NCI-H2081 (cell line): ENCODE results near the gene GNPDA1.

ENCODE experiments used
- DNase-seq, 2 experiments: peaks; one replicate each; lab custom pipeline; 2025; lab: John Stamatoyannopoulos, UW

Gene GNPDA1

DNA sequence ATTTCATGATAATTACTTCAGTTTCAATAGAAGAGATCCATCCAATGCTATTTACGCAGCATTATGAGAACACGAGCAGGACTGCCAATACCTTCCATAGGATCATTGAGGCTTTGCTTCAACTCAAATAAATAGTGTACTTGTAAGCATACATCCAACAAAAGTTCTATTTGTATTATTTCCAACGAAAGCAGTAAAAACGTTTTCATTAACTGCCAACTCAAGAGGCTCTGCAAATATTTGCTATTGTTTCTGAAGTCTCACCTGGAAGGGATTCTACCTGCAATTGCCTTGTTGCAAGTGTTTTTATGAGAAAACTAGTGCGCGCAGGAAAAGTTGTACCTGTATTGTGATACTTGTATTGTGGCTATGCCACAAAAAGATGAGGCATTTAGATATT, 11.0 kb upstream of the GNPDA1 start:
- DNase-seq, result peak in 1 of 2 experiments; percentile 20

GRCh38 chr5:142020122-142020659, 7.4 kb upstream of the GNPDA1 start:
- no peak for DNase-seq

- no peak for DNase-seq
These were observed 5.1 kb upstream of the GNPDA1 start for GRCh38 chr5:142017832-142018427.

GRCh38 chr5:142016556-142016955, 3.7 kb upstream of the GNPDA1 start:
- no peak for DNase-seq

DNA sequence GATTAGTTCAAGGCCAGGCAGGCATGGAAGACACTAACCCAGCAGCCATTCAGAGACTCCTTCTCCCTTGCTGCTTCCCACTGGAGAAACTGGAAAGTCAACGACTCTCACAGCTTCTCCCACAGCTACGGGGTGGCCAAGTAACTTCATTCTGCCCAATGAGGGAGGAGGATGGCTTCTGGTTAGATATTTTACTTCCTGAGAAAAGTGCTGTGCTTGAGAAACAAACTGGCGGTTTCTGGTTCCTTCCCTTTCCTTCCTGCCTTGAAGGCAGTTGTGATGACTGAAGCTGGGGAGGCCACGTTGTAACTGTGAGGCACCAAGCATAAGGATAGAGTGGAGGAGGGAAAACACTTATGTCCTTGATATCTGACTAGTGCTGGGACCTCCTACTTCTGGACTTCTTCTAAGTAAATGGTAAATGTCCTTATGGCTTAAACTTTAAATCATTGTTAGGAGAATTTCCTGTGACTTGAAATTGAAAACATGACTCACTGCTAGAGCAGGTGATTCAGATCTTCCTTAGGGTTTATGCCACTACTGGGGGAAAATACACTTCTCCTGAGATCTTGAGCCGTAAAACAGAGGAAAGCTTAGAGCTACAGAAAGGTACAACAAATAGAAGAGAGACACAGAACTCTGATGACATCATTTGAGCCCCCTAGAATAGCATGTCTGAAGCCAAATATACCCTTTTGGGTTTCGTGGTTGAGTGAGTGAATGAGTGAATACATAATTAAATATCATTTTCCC, 3.1 kb upstream of the GNPDA1 start:
- no peak for DNase-seq

DNA sequence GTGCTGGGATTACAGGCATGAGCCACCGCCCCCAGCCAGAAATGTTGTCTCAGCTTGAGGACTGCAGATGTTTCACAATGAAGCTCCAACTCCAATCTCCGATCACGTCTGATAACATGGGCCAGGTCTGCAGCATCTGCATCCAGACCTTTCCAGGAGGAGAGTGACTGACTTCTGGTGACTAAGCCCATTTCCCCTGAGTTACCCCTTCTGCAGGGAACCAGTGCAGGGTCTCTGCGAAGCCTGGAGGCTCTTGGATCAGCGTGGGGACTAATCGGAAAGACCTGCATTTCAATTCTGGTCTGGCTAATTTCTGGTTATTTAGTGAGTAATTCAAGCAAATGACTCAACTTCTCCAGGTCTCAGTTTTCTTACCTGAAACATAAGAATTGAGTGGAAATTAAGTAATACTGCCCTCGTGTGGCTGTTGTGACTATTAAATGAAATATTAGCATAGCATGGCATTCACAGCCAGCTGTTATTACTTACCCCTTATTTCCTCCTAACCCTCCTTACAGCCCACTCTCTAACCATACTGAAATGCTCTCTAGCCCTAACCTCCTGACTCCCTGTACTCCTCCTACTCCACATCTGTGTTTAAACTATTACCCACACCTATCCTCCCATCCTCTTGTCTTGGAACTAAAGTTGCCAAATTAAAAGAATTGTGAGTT, 2.2 kb upstream of the GNPDA1 start:
- DNase-seq, result peak in 1 of 2 experiments; percentile 50

DNA sequence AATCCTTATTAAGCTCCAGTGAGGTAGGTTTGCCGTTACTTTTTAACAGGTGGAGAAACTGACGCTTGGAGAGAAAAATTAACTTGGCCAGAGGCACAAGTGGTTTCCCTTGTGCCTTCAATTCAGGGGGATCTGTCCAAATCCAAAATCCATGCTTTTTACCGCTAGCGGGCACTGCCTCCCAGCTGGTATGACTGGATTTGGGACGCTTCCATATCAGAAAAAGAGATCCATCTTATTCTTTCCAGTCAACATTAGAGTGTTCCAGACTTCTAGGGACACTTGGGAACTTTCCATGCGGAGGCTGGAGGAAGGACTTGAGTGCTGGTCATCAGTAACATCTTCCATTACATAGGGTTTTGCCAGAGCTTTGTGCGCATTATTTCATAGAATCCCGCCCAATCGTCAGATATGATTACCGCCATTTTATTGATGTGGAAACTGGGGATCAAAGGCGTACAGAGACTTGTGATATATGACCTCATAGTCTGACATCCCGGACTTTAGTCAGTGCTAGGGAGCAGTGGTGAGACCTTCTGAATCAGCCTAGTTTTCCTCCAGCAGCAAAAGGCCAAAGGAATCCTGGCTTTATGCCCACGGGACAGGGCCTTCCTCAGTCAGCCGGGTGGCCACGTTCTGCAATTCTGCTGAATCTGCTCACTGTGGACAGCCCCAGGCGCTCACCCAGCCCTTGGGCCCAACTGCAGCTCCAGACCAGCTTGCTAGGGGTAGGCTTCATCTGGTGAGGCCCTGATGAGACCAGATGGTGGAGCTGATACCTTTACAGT, 1.1 kb upstream of the GNPDA1 start:
- no peak for DNase-seq

DNA sequence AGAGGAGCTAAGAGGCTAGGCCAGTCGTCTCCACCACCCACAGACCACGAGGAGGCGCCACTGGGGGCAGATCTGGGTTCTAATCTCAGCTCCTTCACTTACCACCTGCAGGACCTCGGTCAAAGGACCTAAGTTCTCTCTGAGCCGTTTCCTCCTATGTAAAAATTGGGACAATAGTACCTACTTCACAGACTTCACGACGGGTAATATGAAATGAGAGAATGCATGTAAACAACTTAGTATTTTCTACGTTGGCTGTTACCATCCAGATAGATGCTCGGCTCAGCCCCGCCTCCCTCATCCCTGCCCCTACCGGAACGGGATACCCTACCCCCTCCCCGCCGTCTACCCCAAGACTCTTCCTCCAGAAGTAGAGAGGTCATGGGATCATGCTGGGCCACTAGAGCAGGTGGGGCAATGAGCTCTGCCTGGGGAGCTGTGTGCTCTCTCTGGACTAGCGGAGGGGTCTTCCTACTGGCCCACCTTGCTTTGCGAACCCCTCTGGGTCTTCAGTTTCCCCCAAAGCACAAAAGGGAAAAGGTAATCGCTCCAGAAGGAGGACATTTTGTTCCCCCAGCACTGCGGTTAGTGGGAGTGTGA, 541 bp downstream of the GNPDA1 start:
- DNase-seq, result no peak

- DNase-seq, result no peak
These were observed 1.1 kb downstream of the GNPDA1 start for GRCh38 chr5:142011572-142012185.

GRCh38 chr5:142009886-142010285, 2.9 kb downstream of the GNPDA1 start:
- no peak for DNase-seq

GRCh38 chr5:142008813-142009212, 4.0 kb downstream of the GNPDA1 start:
- no peak for DNase-seq

DNA sequence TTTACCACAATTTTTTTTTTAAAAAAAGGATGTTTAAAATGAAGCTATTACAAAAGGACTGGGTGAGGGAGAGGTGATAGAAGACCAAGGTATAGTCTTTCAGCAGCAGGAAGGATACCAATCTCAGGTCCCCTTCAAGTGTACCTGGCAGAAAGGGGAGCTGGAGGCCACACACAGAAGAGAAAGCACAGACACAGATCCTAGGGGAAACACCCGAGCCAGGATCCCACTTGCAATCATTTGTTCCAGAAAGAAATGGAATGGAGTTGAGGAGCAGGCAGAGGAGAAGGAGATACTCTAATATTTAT, 5.6 kb downstream of the GNPDA1 start:
- no peak for DNase-seq

DNA sequence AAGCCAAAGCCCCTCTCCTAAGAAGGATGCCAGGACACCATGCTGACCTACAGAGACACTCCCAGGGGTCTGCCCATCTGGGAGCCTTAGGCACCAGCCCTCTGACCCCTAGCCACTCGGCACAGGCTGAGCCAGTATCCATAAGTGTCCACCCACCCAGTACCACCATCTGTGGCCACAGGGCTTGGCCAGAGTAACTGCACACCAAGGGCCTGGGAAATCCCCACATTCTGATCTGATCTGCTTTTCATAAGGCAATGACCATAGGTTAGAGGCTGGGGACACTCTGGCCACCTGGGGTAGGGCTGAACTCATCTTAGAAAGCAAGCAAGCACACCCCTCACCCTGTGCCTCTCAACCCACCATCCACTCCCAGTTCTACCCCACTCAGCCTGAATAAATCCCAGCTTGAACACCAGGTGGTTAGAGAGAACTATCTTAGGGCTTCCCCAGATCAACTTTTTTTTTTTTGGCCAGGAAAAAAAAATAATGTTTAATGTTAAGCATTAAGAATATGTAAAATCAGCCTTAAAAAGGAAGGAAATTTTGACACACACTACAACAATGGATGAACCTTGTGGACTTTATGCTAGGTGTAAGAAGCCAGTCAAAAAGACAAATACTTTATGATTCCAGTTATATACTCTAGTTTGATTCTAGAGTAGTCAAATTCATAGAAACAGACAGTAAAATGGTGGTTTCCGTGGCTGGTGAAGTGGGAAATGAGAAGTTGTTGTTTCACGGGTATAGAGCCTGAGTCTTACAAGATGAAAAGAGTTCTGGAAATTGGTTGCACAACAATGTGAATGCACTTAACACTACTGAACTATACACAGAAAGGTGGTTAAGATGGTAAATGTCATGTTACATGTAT, 6.2 kb downstream of the GNPDA1 start:
- no peak for DNase-seq

- DNase-seq, result no peak
These were observed 9.5 kb downstream of the GNPDA1 start for GRCh38 chr5:142003266-142003800.

DNA sequence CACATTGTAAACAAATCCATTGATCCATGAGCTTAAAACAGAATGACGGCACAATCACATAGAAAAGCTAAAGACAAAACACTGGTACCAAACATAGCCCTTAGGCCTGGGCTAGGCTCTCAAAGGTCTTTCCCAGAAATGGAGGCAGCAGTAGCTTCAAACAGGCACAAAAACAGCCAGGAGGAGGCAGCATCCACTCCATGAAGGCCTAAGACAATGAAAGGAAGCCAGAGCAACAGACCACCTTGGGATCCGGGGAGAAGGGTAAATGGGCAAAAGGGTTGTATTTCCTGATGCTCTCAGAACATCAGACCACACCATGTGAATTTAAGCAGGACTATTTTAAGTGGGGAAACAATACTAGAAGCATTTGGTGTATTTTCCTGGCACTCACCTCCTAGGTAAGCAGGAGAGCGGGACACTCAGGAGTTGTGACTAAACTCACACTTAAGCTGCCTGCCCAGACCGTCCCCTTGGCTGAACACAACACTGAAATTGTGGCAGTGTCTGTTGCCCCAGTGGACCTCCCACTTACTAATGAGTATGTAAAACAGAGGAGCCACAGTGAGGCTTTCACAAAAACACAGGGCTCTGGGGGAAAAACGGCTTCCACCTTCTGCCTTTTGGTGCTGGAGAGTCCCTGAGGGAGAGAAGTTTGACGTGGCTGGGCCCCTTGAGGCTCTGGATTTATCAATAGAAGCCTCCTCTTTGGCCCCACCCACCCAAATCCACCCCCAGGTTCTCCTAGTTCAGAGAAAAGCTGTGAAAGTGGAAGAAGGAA, 11.9 kb downstream of the GNPDA1 start:
- DNase-seq, result no peak

DNA sequence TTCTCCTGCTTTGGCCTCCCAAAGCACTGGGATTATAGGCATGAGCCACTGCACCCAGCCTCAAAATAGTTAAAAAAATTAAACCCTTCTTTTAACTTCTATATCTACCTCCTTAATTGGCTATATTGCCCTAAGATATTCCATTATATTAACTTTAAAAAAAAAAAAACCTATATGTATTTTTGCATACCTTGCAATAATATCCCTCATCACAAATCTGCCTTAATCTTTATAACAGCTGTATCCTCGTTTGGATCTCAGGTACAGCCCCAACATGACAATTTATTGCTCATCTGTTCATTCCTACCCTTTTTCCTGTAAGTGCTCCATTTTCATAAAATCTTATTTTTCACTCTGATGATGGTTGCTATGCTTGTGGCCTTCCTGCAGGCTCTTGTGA, 12.7 kb downstream of the GNPDA1 start:
- no peak for DNase-seq

- no peak for DNase-seq
These were observed 15.4 kb downstream of the GNPDA1 start for GRCh38 chr5:141997358-141997960.

DNA sequence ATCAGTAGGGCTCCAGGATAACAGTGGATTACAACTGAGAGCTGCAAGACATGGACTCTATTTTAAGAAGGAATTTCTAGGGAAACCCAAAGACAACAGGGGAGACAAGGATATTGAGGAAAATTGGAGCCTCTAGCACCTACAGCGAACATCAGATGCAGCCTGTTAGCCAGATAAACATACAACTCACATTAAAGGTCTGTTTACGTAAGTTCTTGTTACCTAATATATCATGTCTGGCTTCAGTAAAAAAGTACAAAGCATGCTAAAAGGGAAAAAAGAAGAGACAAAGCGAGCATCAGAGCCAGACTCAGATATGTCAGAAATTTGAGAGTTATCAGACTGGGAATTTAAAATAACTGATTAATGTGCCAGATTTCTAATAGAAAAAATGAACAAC, 17.2 kb downstream of the GNPDA1 start:
- no peak for DNase-seq

DNA sequence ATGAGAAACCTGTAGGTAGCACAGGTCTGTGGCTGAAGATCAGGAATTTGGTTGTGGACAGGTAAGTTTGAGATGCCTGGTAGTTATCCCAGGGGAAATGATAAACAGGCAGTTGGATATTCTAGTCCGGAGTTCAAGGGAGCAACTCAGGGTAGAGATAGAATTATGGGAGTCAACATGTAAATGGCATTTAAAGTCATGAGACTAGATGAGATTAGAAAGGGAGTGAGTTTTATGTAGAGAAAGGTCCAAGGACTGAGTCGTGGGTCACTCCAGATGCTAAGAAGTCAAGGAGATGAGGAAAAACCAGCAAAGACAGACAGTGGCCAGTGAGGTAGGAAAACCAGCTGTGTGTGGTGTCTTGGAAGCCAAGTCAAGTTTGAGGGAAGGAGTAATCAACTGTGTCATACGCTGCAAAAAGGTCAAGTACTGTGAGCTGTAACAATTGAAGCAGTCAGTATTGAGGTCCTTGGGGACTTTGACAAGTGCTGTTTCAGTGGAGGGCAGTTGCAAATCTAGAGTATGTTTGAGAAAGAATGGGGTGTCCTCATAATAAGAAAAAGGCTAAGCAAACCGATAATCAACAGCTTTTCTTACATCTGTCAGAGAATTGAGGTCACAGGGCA, 18.2 kb downstream of the GNPDA1 start:
- DNase-seq, result no peak
